Measurements from ENCODE around the gene RBM20. TPM values are rescaled to one million over a fixed set of nuclear protein-coding genes. Genes with fewer than 3 reads are reported as not detected.

The RBM20 gene
- total RNA-seq, 2 experiments from 2014 or later = 0.40 to 0.50 TPM

DNA sequence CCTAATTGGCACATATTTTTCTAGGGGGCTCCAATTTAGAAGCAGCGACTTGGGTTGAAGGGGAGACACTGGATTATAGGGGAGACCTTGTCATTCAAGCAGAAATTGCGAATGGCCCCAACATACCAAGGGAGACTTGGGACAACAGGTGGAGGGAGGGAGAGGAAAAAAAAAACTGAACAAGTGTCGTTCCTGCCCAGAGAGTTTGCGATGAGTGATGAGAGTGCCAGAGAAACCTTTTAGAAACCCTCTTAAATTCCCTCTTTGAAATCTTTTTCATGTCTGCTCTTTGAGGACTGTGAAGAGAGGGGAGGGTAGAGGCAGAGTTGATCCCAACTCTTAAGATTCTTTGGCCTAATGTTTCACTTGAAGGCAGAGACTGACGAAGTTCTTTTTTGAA lies 24.3 kb downstream of the RBM20 start:
- CTCF ChIA-PET = interaction anchor here (1.1 kb wide), 1 partner anchor 58 kb away, joined by 4 read pairs; no protein-coding TSS in a partner anchor
- H3K9me3 Mint-ChIP-seq = no peaks in the 10 kb centered on the region
- no peaks in the 10 kb centered on the region for H3K27me3 Mint-ChIP-seq (ENCODE audit: low read depth)
- peaks cover 2% of the 10 kb centered on the region for H3K4me1 Mint-ChIP-seq (ENCODE audit: low read depth)
- no peak overlapping the region for H3K4me3 Mint-ChIP-seq
- H3K36me3 Mint-ChIP-seq (ENCODE audit: low read depth) = no peaks in the 10 kb centered on the region
- intact Hi-C loops (cut with micrococcal nuclease) = no loop called here
- H3K27ac Mint-ChIP-seq = no peak overlapping the region
- DNase-seq = no peak

DNA sequence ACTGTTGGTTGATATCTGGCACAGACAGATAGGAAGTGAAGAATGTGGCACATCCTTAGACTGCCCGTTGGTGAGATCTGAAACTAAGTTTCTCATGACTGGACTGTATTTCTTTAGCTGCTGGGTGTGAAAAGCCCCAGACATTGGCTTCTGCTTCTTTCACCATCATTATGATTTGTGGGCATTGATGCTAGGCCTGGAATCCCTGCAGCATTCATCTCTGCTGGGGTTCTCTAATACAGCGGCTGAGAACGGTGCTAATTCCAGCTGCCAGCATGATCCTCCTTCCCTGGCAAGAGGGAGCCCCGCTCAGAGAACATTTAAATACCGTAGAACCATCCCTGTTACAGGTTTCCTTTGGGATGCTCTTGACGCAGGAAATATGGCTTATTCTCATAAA lies 26.2 kb downstream of the RBM20 start:
- Mint-ChIP-seq H3K9me3 (no peaks in the 10 kb centered on the region), H3K4me1 (ENCODE audit: low read depth) (peaks cover 2% of the 10 kb centered on the region), H3K4me3 (no peak overlapping the region), H3K36me3 (ENCODE audit: low read depth) (no peaks in the 10 kb centered on the region), H3K27ac (no peak overlapping the region), H3K27me3 (ENCODE audit: low read depth) (no peaks in the 10 kb centered on the region)
- intact Hi-C loops (cut with micrococcal nuclease) = loop anchor here (2.0 kb wide), 1 partner anchor 20 kb away; no protein-coding TSS in a partner anchor
- DNase-seq = no peak
- CTCF ChIA-PET = interaction anchor here (0.6 kb wide), 1 partner anchor 53 kb away, joined by 3 read pairs; no protein-coding TSS in a partner anchor

DNA sequence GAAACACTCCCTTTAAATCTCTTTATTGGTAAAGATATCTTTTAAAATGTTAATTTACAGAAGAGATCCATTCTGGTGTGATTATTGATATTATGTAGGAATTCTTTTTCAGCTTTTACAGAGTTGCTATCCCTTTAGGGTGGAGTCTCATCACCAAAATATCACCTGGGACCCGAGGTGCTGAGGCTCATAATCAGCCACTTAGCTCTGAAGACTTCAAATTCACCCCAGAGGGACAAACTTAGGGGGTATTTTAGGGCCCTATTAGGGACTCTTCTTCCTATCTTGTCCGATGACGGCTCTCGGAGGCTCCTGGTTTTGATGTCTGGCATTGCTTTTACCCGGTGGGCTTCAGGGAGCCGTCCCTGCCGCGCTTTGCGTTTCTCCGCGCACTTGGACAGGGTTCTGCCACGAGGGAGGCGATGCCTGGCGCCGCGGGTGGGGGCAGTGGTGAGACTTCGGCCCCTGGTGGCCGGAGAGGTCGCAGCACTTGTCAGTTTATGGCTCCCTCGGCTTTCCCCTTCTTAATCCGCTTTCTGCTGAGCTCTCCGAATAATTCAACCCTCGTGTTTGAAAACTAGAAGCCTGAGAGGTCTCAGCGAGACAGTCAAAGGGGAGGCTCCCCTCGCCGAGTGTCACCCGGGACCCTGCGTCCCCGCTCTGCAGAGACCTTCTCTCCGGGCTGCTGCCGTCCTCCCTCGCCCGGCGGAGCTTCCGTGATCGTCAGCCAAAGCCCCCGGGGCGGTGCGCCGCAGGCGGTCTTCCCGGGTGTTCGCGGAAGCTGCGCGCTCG lies 27.8 kb downstream of the RBM20 start:
- Mint-ChIP-seq H3K36me3 (ENCODE audit: low read depth) (no peaks in the 10 kb centered on the region), H3K27me3 (ENCODE audit: low read depth) (no peaks in the 10 kb centered on the region), H3K9me3 (no peaks in the 10 kb centered on the region), H3K4me1 (ENCODE audit: low read depth) (peaks cover 2% of the 10 kb centered on the region), H3K27ac (no peak overlapping the region), H3K4me3 (peak overlapping the region; percentile 75)
- intact Hi-C loops (cut with micrococcal nuclease) = loop anchor here (1.0 to 2.0 kb wide), 3 partner anchors 21 to 366 kb away; no protein-coding TSS in a partner anchor
- CTCF ChIA-PET = interaction anchor here (0.6 to 2.9 kb wide), 28 partner anchors 9 to 445 kb away, joined by 3 to 24 read pairs (median 5); partner anchors contain the start of genes ADRA2A, RBM20 and SMC3
- peak; percentile 76 for DNase-seq

DNA sequence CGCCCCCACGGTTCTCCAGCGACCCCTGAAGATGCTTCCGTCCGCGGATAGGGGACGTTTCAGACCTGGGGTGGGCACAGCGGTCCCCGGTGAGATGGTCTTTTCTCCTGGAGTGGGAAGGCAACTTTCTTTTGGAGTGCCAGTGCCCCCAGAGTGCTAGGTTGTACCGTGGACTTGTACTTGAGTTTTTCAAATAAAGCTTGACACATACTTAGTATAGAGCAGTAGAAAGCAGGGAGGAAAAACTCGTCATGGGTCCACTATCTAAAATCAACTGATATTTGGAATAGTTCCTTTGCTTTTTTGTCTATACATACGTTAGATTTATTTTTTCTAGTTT lies 28.4 kb downstream of the RBM20 start:
- no peak overlapping the region for H3K27ac Mint-ChIP-seq
- intact Hi-C loops (cut with micrococcal nuclease) = loop anchor here (1.0 kb wide), 2 partner anchors 62 to 366 kb away; no protein-coding TSS in a partner anchor
- H3K4me3 Mint-ChIP-seq = peak overlapping the region; percentile 75
- peaks cover 2% of the 10 kb centered on the region for H3K4me1 Mint-ChIP-seq (ENCODE audit: low read depth)
- DNase-seq = no peak
- no peaks in the 10 kb centered on the region for H3K36me3 Mint-ChIP-seq (ENCODE audit: low read depth)
- CTCF ChIA-PET = interaction anchor here (0.6 to 2.9 kb wide), 26 partner anchors 8 to 445 kb away, joined by 3 to 24 read pairs (median 5); partner anchors contain the start of genes ADRA2A, RBM20 and SMC3
- no peaks in the 10 kb centered on the region for H3K27me3 Mint-ChIP-seq (ENCODE audit: low read depth)
- H3K9me3 Mint-ChIP-seq = no peaks in the 10 kb centered on the region

DNA sequence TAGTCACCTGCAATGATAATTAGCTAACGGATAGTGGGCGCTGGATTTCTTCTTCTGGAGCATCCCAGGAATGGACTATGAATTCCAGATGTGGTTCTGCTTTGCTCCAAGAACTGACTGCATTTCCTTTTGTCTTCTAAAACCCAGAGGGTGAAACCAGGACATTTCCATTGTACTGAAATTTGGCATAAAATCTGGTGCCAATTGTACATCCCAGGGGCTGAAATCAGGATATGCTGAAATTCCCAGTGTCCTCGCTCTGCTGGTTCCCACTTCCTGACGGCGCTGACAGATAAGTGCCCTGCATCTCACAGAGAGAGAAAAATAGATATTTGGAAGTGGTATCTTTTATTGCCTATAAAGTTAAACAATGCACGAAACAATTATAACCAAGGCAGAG lies 31.9 kb downstream of the RBM20 start:
- Mint-ChIP-seq H3K4me1 (ENCODE audit: low read depth) (peaks cover 6% of the 10 kb centered on the region), H3K9me3 (no peaks in the 10 kb centered on the region), H3K4me3 (no peak overlapping the region), H3K27me3 (ENCODE audit: low read depth) (peaks cover 2% of the 10 kb centered on the region), H3K27ac (no peak overlapping the region), H3K36me3 (ENCODE audit: low read depth) (no peaks in the 10 kb centered on the region)
- CTCF ChIA-PET = no interaction called here
- intact Hi-C loops (cut with micrococcal nuclease) = no loop called here
- DNase-seq = no peak

DNA sequence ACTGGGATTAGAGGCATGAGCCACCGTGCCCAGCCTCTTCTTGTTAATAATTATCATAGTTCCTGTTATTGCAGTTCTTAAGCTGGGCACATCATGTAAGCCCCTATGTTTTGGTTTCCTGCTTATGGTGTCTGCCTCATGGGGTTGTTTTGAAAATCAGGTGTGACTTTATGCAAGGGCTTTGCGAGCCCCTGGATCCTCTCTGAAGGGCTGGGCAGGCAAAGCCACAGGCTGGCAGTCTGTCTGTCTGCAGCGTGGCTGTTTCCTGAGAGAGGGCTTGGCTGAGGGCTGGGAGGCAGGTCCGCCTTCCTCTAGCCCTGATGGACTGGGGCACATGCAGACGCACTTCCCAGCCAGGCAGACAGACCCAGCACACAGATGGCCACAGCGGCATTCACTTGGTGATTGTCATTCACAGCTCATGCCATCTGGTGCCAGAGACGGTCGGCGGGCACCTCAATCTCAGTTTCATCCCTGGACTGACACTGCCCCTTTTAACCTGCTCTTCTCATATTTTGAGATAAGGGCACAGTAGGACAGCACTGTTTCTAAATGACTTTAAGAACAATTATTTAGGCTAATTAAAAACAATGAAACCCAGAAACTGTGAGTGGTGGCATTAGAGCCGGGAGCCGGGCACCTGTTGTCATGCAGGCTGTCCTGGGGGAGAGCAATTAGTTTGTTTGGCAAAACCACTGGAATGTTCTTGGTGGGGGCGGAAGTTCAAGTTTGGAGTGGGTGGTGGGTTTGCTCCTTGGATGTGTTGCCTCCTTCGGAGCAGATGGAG lies 35.5 kb downstream of the RBM20 start:
- Mint-ChIP-seq H3K27me3 (ENCODE audit: low read depth) (peaks cover 2% of the 10 kb centered on the region), H3K9me3 (no peaks in the 10 kb centered on the region), H3K4me3 (no peak overlapping the region), H3K27ac (no peak overlapping the region), H3K4me1 (ENCODE audit: low read depth) (peaks cover 4% of the 10 kb centered on the region), H3K36me3 (ENCODE audit: low read depth) (no peaks in the 10 kb centered on the region)
- DNase-seq = no peak
- CTCF ChIA-PET = interaction anchor here (0.7 to 2.6 kb wide), 5 partner anchors 7 to 1449 kb away, joined by 3 to 14 read pairs (median 4); no protein-coding TSS in a partner anchor
- intact Hi-C loops (cut with micrococcal nuclease) = loop anchor here (2.0 kb wide), 1 partner anchor 527 kb away; no protein-coding TSS in a partner anchor

DNA sequence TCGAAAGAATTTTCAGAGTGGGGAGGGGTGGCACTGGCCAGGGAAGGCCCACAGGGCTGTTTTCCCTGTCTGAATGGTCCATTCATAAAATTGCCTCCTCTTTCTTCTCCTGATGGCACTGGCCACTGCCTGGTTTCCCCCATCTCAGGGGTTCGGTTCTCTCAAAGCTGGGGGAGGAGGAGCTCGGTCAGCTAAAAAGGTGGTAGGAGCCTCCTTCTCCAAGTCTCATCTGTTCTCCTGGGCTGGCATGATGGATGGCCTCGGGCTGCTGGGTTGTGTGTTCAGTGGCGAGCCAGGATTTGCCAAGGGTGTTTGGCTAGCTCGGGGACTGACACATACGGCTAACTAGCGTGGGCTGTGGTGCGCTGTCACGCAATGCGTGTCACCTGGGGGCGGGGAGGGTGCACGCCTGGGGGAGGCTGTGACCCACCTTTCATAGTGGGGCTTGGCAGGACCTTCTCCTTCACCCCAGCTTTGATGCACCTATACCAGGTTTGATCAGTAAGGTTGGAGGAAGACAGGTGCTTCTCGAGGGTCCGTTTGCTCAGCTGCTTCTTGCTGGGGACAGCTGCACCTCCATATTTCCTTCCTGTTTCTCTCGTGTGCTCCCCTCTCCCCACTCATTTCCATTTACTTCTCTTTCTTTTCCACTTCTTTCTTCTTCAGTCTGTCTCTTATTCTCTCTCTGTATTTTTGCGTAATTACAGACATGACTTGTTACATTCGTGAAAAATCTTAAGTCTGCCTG lies 36.3 kb downstream of the RBM20 start:
- peaks cover 2% of the 10 kb centered on the region for H3K27me3 Mint-ChIP-seq (ENCODE audit: low read depth)
- no peak overlapping the region for H3K4me3 Mint-ChIP-seq
- CTCF ChIA-PET = interaction anchor here (0.6 to 2.6 kb wide), 5 partner anchors 8 to 370 kb away, joined by 3 to 14 read pairs (median 5); no protein-coding TSS in a partner anchor
- H3K36me3 Mint-ChIP-seq (ENCODE audit: low read depth) = no peaks in the 10 kb centered on the region
- DNase-seq = no peak
- no peaks in the 10 kb centered on the region for H3K9me3 Mint-ChIP-seq
- intact Hi-C loops (cut with micrococcal nuclease) = loop anchor here (1.0 kb wide), 1 partner anchor 70 kb away; no protein-coding TSS in a partner anchor
- H3K4me1 Mint-ChIP-seq (ENCODE audit: low read depth) = peaks cover 4% of the 10 kb centered on the region
- H3K27ac Mint-ChIP-seq = no peak overlapping the region

- CTCF ChIA-PET = interaction anchor here (0.6 to 2.6 kb wide), 6 partner anchors 9 to 371 kb away, joined by 3 to 14 read pairs (median 4); no protein-coding TSS in a partner anchor
- Mint-ChIP-seq H3K9me3 (no peaks in the 10 kb centered on the region), H3K27me3 (ENCODE audit: low read depth) (peaks cover 2% of the 10 kb centered on the region), H3K4me1 (ENCODE audit: low read depth) (peaks cover 4% of the 10 kb centered on the region), H3K27ac (no peak overlapping the region), H3K36me3 (ENCODE audit: low read depth) (no peaks in the 10 kb centered on the region), H3K4me3 (no peak overlapping the region)
- intact Hi-C loops (cut with micrococcal nuclease) = loop anchor here (1.0 kb wide), 1 partner anchor 71 kb away; no protein-coding TSS in a partner anchor
- DNase-seq = peak; percentile 51
Observed at GRCh38 chr10:110681023-110681681, 37.0 kb downstream of the RBM20 start.

- intact Hi-C loops (cut with micrococcal nuclease) = no loop called here
Observed at GRCh38 chr10:110682348-110682747, 38.2 kb downstream of the RBM20 start.

DNA sequence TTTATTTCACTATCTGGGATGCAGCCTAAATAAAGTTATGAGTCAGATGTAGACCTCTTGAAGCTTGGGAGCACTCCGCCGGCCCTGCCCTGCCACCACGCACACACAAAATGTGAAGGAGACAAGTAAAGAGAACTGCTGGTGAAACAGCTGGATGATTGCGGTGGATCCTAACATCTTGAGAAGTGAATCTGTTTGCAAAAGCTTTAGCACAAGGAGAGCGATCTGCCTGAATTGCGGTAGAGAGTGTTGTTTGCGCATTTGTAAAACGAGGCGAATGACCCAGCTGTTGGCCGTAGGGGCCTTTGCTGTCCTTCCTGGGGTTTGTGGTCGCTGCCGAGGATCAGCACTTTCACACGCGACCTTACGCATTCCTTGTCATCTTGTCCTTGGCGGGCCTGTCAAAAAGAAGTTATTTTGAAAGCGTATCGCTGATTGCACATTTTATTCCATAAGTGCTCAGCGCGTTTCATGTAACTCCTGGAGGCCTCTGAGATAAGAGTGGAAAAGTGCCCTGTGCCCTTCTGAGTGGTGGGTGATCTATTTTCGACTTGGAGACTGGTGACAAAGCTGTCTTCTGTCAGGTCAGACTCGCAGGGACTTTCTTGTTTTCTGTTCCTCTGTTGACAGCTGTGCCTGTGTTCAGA lies 40.8 kb downstream of the RBM20 start:
- CTCF ChIA-PET = interaction anchor here (1.0 to 2.7 kb wide), 2 partner anchors 13 to 74 kb away, joined by 3 to 15 read pairs; no protein-coding TSS in a partner anchor
- no peaks in the 10 kb centered on the region for H3K9me3 Mint-ChIP-seq

More at GRCh38 chr10:110682348-110682747, 38.2 kb downstream of the RBM20 start:
- no peak overlapping the region for H3K27ac Mint-ChIP-seq
- peaks cover 4% of the 10 kb centered on the region for H3K4me1 Mint-ChIP-seq (ENCODE audit: low read depth)
- no peaks in the 10 kb centered on the region for H3K9me3 Mint-ChIP-seq
- H3K27me3 Mint-ChIP-seq (ENCODE audit: low read depth) = peaks cover 2% of the 10 kb centered on the region
- H3K36me3 Mint-ChIP-seq (ENCODE audit: low read depth) = no peaks in the 10 kb centered on the region
- DNase-seq = no peak
- CTCF ChIA-PET = interaction anchor here (1.2 to 2.7 kb wide), 5 partner anchors 8 to 74 kb away, joined by 3 to 15 read pairs (median 5); no protein-coding TSS in a partner anchor
- no peak overlapping the region for H3K4me3 Mint-ChIP-seq

GRCh38 chr10:110686047-110686446 lies 41.9 kb downstream of the RBM20 start:
- Mint-ChIP-seq H3K4me3 (no peak overlapping the region), H3K27ac (no peak overlapping the region), H3K36me3 (ENCODE audit: low read depth) (no peaks in the 10 kb centered on the region), H3K27me3 (ENCODE audit: low read depth) (no peaks in the 10 kb centered on the region), H3K4me1 (ENCODE audit: low read depth) (no peaks in the 10 kb centered on the region), H3K9me3 (no peaks in the 10 kb centered on the region)
- intact Hi-C loops (cut with micrococcal nuclease) = no loop called here
- no peak for DNase-seq
- CTCF ChIA-PET = interaction anchor here (0.6 to 1.2 kb wide), 3 partner anchors 33 to 128 kb away, joined by 3 to 5 read pairs (median 4); no protein-coding TSS in a partner anchor

More for the DNA sequence above, 40.8 kb downstream of the RBM20 start:
- no peaks in the 10 kb centered on the region for H3K36me3 Mint-ChIP-seq (ENCODE audit: low read depth)
- no peak overlapping the region for H3K4me3 Mint-ChIP-seq
- intact Hi-C loops (cut with micrococcal nuclease) = no loop called here
- peaks cover 4% of the 10 kb centered on the region for H3K4me1 Mint-ChIP-seq (ENCODE audit: low read depth)
- H3K27ac Mint-ChIP-seq = no peak overlapping the region
- DNase-seq = no peak
- H3K27me3 Mint-ChIP-seq (ENCODE audit: low read depth) = peaks cover 2% of the 10 kb centered on the region
